Measurements from ENCODE around the gene OGDH. TPM values are rescaled to one million over a fixed set of nuclear protein-coding genes. Genes with fewer than 3 reads are reported as not detected.
A peak's percentile ranks its signal among the peaks of the same experiment; 100 is the strongest.

Gene OGDH
- total and polyA plus RNA-seq, 9 donors, result 24.4 to 84.6 (median 57.7) TPM

- TF ChIP-seq CTCF (IDR thresholded peaks at IDR 0.05), result no peak
- no peak for TF ChIP-seq POLR2A (IDR thresholded peaks at IDR 0.05)
- no peak for TF ChIP-seq EP300 (IDR thresholded peaks at IDR 0.05)
- H3K4me3 ChIP-seq, result peak overlapping the region; percentile 99
- H3K36me3 ChIP-seq, result no peaks in the 10 kb centered on the region
- WGBS, 3 donors, result 14 to 17% (median 15%) methylated on average over 30 of the region's 30 CpGs
- intact Hi-C loops (cut with DNase I), result loop anchor here in 2 of 4 donors (5.0 to 10.0 kb wide), 2 partner anchors 174 to 266 kb away; partner anchors contain the start of gene H2AZ2 (in 1 of the 2)
- H3K4me1 ChIP-seq (ENCODE audit: insufficient read depth), result peaks cover 7% of the 10 kb centered on the region
- peak in 1 of 5 donors; percentile 32 for DNase-seq
- H3K27me3 ChIP-seq, result no peaks in the 10 kb centered on the region
- no peaks in the 10 kb centered on the region for H3K9me3 ChIP-seq
- H3K27ac ChIP-seq, result peak overlapping the region; percentile 85 to 98
These were observed 25.2 kb upstream of the OGDH start for GRCh38 chr7:44580945-44581878.

DNA sequence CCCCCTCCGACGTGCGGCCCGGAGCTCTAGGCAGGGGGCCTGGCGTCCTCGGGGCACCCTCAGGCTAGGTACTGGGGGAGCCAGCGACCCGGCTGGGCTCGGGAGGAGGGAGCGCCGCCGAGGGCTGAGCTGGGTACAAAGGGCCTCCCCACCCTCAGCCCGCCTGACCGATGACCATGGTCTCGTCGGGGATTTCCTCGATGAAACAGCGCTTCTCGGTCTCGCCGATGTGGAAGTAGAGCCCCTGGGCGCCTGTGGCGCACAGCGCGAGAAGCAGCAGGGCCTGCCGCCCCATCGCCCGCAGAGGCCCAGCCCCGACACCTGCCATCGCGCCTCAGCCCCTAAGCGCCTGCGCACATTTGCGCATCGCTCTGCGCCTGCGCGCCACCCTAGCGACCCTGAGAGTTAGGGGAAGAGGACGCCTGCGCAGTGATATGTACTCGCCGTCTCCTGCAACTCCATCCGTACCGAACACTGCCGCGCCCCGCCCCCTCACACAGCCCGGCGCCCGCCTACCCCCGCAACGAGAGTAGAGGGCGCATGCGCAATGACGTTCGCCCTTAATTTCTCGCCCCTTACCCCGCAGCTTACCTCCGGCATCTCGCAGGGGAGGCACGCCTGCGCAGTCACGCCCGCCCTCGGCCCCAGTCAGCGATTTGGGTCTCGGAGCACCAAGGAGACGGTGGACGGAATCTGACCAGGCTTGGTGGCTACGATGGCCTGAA, 24.4 kb upstream of the OGDH start, which contains the start of gene TMED4:
TSS of gene TMED4 (minus strand) at position 353 of the 725 bp plus-strand sequence. CDS start at position 328, 25 bp downstream.
- peak; percentile 100 for DNase-seq
- no peak for TF ChIP-seq EP300 (IDR thresholded peaks at IDR 0.05)
- peak; percentile 70 for TF ChIP-seq POLR2A (IDR thresholded peaks at IDR 0.05)
- Histone ChIP-seq H3K4me3 (peak within 1 kb of the TSS; percentile 99), H3K27me3 (no peaks in the 10 kb centered on the region), H3K9me3 (no peaks in the 10 kb centered on the region), H3K27ac (peak within 1 kb of the TSS; percentile 85 to 98), H3K4me1 (ENCODE audit: insufficient read depth) (peaks cover 7% of the 10 kb centered on the region), H3K36me3 (no peaks in the 10 kb centered on the region)
- intact Hi-C loops (cut with DNase I), result loop anchor here in 2 of 4 donors (5.0 to 10.0 kb wide), 2 partner anchors 173 to 265 kb away; partner anchors contain the start of gene H2AZ2 (in 1 of the 2)
- WGBS, 3 donors, result 0% methylated on average over 42 to 71 of the region's 71 CpGs

DNA sequence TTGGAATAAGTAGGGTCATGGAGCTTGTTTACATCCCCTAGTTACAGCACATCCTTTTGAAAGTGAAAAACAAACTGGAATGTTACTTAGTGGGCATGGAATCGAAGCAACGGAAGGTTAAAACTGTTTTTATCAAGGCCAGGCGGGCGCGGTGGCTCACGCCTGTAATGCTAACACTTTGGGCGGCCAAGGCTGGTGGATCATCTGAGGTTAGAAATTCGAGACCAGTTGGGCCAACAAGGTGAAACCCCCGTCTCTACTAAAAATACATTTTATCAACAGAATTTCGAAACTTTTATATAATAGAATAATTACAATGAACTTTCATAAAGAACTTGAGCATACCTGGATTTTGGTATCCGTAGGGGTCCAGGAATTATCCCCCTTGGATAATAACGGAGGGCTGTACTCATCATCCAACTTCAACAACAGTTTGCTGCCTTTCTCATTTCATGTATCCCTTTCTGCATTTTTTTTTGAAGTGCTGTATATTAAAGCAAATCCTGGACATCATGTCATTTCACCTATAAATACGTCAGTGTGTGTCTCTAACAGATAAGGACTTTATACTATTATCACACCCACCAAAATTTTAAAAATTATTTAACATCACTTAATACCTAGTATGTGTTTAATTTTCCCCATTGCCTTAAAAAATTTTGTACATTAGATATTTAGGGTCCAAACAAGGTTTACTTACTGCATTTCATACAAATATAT, 23.1 kb upstream of the OGDH start:
- H3K27me3 ChIP-seq, result no peaks in the 10 kb centered on the region
- peak overlapping the region; percentile 99 for H3K4me3 ChIP-seq
- 85 to 86% (median 86%) methylated on average over 13 of the region's 13 CpGs for WGBS, 3 donors
- H3K27ac ChIP-seq, result peak overlapping the region in 1 of 2 donors; percentile 98
- no peak for DNase-seq
- H3K36me3 ChIP-seq, result no peaks in the 10 kb centered on the region
- H3K4me1 ChIP-seq (ENCODE audit: insufficient read depth), result peaks cover 7% of the 10 kb centered on the region
- TF ChIP-seq CTCF (IDR thresholded peaks at IDR 0.05), result no peak
- TF ChIP-seq POLR2A (IDR thresholded peaks at IDR 0.05), result no peak
- TF ChIP-seq EP300 (IDR thresholded peaks at IDR 0.05), result no peak
- H3K9me3 ChIP-seq, result no peaks in the 10 kb centered on the region
- intact Hi-C loops (cut with DNase I), result loop anchor here in 2 of 4 donors (5.0 to 10.0 kb wide), 2 partner anchors 171 to 264 kb away; partner anchors contain the start of gene H2AZ2 (in 1 of the 2)

DNA sequence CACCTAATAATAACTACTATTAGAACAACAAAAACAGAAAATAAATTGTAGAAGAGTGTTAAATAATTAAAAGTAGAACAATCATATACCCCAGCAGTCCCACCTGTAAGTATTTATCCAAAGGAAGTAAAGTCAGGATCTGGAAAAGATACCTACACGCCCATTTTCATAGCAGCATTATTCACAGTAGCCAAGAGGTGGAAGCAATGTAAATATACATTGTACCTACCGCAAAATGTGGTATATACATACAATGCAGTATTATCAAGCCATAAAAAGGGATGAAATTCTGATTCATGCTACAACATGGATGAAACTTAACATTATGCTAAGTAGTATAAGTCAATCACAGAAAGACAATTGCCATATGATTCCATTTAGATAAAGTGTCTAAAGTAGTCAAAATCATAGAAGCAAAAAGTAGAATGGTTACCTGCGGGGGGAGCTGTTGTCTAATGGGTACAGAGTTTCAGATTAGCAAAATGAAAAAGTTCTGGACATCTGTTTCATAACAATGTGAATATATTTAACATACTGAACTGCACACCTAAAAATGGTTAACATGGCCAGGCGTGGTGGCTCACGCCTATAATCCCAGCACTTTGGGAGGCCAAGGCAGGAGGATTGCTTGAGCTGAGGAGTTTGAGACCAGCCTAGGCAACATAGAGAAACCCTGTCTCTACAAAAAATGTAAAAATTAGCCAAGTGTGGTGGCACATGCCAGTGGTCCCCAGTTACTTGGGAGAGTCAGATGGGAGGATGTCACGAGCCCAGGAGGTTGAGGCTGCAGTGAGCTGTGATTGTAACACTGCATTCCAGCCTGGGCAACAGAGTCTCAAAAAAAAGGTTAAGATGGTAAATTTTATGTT, 18.4 kb upstream of the OGDH start:
- H3K27ac ChIP-seq, result no peak overlapping the region
- WGBS, 3 donors, result 8 to 20% (median 15%) methylated on average over 6 of the region's 6 CpGs
- H3K27me3 ChIP-seq, result no peaks in the 10 kb centered on the region
- peak in 2 of 5 donors; percentile 43 to 58 for DNase-seq
- no peak overlapping the region for H3K4me3 ChIP-seq
- H3K4me1 ChIP-seq (ENCODE audit: insufficient read depth), result no peaks in the 10 kb centered on the region
- no peaks in the 10 kb centered on the region for H3K9me3 ChIP-seq
- TF ChIP-seq CTCF (IDR thresholded peaks at IDR 0.05), result peak in 2 of 3 donors; percentile 24 to 49
- TF ChIP-seq EP300 (IDR thresholded peaks at IDR 0.05), result no peak
- no peaks in the 10 kb centered on the region for H3K36me3 ChIP-seq
- intact Hi-C loops (cut with DNase I), result loop anchor here in 3 of 4 donors (5.0 to 10.0 kb wide), 3 partner anchors 167 to 549 kb away; no protein-coding TSS in a partner anchor

Measured in ovary (tissue), 9 donors.